ENCODE results near the gene GPR62.

The GPR62 gene

DNA sequence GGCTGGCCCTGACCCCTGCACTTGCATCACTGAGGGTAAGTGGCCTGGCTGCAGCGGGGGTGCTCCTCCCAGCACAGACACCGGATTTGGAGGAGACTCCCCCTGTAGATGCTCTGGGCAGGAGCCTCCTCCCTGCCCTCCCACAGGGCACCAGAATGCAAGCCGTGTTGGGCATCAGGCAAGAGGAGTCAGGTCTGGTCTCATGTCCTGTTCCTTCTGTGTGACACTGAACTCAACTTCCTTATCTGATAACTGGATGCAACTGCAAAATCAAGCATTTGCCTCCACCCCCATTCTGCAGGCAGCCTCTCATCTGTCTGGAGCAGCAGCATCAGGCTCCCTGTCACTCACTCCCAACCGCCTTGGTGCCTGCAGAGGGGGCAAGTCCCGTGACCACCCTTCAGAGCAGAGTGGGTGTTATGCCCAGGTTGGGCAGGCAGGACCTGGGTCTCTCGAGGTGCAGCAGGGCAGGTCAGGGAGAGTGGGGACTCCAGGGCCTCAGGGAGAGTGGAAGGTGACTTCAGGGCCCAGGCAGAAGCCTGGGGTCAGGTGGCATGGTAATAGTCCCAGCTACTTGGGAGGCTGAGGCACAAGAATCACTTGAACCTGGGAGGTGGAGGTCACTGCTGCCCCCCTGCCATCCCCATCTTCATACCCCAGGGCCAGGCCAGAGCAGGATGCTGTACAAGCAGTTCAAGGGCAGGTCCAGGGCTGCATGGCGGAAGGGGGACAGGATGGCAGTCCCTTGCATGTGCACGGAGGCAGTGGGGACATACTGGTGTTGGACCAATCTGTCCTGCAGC is 51.0 kb downstream of the GPR62 start:
- DNase-seq: no peak
- Histone ChIP-seq H3K27ac (peak overlapping the region; percentile 61), H3K9me3 (ENCODE audit: severe bottlenecking) (no peaks in the 10 kb centered on the region), H3K4me3 (ENCODE audit: low read depth, low read length) (peak overlapping the region; percentile 27), H3K36me3 (no peaks in the 10 kb centered on the region), H3K27me3 (ENCODE audit: insufficient read depth, low read depth, severe bottlenecking) (peaks cover 2% of the 10 kb centered on the region)
- TF ChIP-seq, protein P1, sequence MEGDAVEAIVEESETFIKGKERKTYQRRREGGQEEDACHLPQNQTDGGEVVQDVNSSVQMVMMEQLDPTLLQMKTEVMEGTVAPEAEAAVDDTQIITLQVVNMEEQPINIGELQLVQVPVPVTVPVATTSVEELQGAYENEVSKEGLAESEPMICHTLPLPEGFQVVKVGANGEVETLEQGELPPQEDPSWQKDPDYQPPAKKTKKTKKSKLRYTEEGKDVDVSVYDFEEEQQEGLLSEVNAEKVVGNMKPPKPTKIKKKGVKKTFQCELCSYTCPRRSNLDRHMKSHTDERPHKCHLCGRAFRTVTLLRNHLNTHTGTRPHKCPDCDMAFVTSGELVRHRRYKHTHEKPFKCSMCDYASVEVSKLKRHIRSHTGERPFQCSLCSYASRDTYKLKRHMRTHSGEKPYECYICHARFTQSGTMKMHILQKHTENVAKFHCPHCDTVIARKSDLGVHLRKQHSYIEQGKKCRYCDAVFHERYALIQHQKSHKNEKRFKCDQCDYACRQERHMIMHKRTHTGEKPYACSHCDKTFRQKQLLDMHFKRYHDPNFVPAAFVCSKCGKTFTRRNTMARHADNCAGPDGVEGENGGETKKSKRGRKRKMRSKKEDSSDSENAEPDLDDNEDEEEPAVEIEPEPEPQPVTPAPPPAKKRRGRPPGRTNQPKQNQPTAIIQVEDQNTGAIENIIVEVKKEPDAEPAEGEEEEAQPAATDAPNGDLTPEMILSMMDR (IDR thresholded peaks at IDR 0.05; ENCODE audit: low read depth, low read length): no peak

GRCh38 chr3:52006820-52007133 is 51.6 kb downstream of the GPR62 start:
- H3K27me3 ChIP-seq (ENCODE audit: insufficient read depth, low read depth, severe bottlenecking): peaks cover 2% of the 10 kb centered on the region

More at GRCh38 chr3:52006820-52007133, 51.6 kb downstream of the GPR62 start:
- H3K9me3 ChIP-seq (ENCODE audit: severe bottlenecking): no peaks in the 10 kb centered on the region
- no peak overlapping the region for H3K4me3 ChIP-seq (ENCODE audit: low read depth, low read length)
- DNase-seq: no peak
- H3K27ac ChIP-seq: no peak overlapping the region
- TF ChIP-seq, protein P1 (IDR thresholded peaks at IDR 0.05; ENCODE audit: low read depth, low read length): no peak
- no peaks in the 10 kb centered on the region for H3K36me3 ChIP-seq
